K562 (cell line): ENCODE data around the gene ARL8A. TPM values are rescaled to one million over a fixed set of nuclear protein-coding genes. Genes with fewer than 3 reads are reported as not detected.
A peak's percentile ranks its signal among the peaks of the same experiment; 100 is the strongest.

Experiments
- CSDE1 ChIP-seq, 2 experiments: fragments of 450-650 bp; IDR thresholded peaks; 2 replicates each; pipeline ENCODE4 v1.6.1; 2016; ENCODE audit warnings: mild to moderate bottlenecking in 1 of 2
- ELF2 ChIP-seq: fragments of 250-450 bp; sonication (Bioruptor Pico); IDR thresholded peaks from 2 replicates; pipeline ENCODE4 v1.5.0; 2021; ENCODE audit warnings: mild to moderate bottlenecking
- ETV1 ChIP-seq: fragments of 450-650 bp; conservative IDR thresholded peaks from 2 replicates; pipeline ENCODE4 v1.6.1; 2016; ENCODE audit warnings: missing genetic modification characterization, control low read depth, low read depth, missing compliant biosample characterization
- HDAC2 ChIP-seq: fragments of 450-650 bp; IDR thresholded peaks from 2 replicates; pipeline ENCODE4 v1.6.1; 2016; ENCODE audit warnings: mild to moderate bottlenecking
- HNRNPK ChIP-seq: fragments of 200-400 bp; formaldehyde crosslinking; IDR thresholded peaks from one replicate; pipeline ENCODE4 v1.6.1; 2018; ENCODE audit warnings: mild to moderate bottlenecking, low read depth, low read length; ENCODE audit not compliant: poor library complexity, severe bottlenecking
- HOXB6 ChIP-seq: fragments of 250-450 bp; sonication (Bioruptor Pico); IDR thresholded peaks from 2 replicates; pipeline ENCODE4 v1.5.1; 2022; ENCODE audit warnings: mild to moderate bottlenecking, borderline replicate concordance
- JUN ChIP-seq, 2 experiments: sonication (generic) in 1 of 2; formaldehyde crosslinking in 1 of 2; IDR thresholded peaks; 2 replicates each; pipeline versions ENCODE4 v1.6.1 to v1.8.0; 2012 to 2022; ENCODE audit warnings: borderline replicate concordance in 2 of 2, mild to moderate bottlenecking in 2 of 2, improper control_type of control experiment in 1 of 2, low read depth in 1 of 2, low read length in 1 of 2, missing genetic modification reagents in 1 of 2
- KDM4B ChIP-seq, 2 experiments: fragments of 450-650 bp in 1 of 2; sonication (generic) in 1 of 2; IDR thresholded peaks; 2 replicates each; pipeline ENCODE4 v1.6.1; 2016 to 2017; ENCODE audit warnings: borderline replicate concordance in 2 of 2, antibody characterized with exemption in 1 of 2, low read depth in 1 of 2, mild to moderate bottlenecking in 1 of 2
- NFE2 ChIP-seq: IDR thresholded peaks from 2 replicates; pipeline ENCODE4 v1.6.1; 2014; ENCODE audit warnings: antibody characterized with exemption, low read depth
- RHOXF2B ChIP-seq: fragments of 250-450 bp; sonication (Bioruptor Pico); conservative IDR thresholded peaks from 2 replicates; pipeline ENCODE4 v1.5.1; 2021
- SREBF2 ChIP-seq: sonication (generic); formaldehyde crosslinking; IDR thresholded peaks from 2 replicates; pipeline ENCODE4 v1.4.0; 2020; ENCODE audit warnings: mild to moderate bottlenecking, missing genetic modification reagents
- STAT5A ChIP-seq: IDR thresholded peaks from 2 replicates; pipeline ENCODE4 v1.6.1; 2012; ENCODE audit warnings: low read length, inconsistent platforms, borderline replicate concordance
- TAL1 ChIP-seq: fragments of 450-650 bp; IDR thresholded peaks from 2 replicates; pipeline ENCODE4 v1.6.1; 2016; ENCODE audit warnings: mild to moderate bottlenecking
- TBL1XR1 ChIP-seq, 2 experiments: IDR thresholded peaks; 2 replicates each; pipeline ENCODE4 v1.6.1; 2012; ENCODE audit warnings: improper control_type of control experiment in 2 of 2, low read length in 2 of 2, mild to moderate bottlenecking in 1 of 2
- TOE1 ChIP-seq, 2 experiments: fragments of 450-650 bp in 1 of 2; sonication (generic) in 1 of 2; formaldehyde crosslinking in 1 of 2; IDR thresholded peaks; 2 replicates each; pipeline versions ENCODE4 v1.7.1 to v1.8.0; 2016 to 2022; ENCODE audit warnings: borderline replicate concordance in 2 of 2, mild to moderate bottlenecking in 2 of 2, antibody characterized with exemption in 1 of 2, inconsistent platforms in 1 of 2, low read depth in 1 of 2, missing genetic modification reagents in 1 of 2, moderate library complexity in 1 of 2
- ZBED1 ChIP-seq: IDR thresholded peaks from 2 replicates; pipeline ENCODE4 v1.6.1; 2014
- ZNF143 ChIP-seq: sonication (generic); formaldehyde crosslinking; IDR thresholded peaks from 2 replicates; pipeline ENCODE4 v1.9.0; 2022; ENCODE audit warnings: mild to moderate bottlenecking, missing genetic modification reagents
- ZNF146 ChIP-seq: IDR thresholded peaks from one replicate; pipeline ENCODE4 v1.6.1; 2018; ENCODE audit warnings: missing compliant biosample characterization; ENCODE audit not compliant: unreplicated experiment
- ZNF23 ChIP-seq: fragments of 250-450 bp; sonication (Bioruptor Pico); IDR thresholded peaks from 2 replicates; pipeline ENCODE4 v1.4.0; 2020; ENCODE audit warnings: mild to moderate bottlenecking
- ZNF717 ChIP-seq: fragments of 250-450 bp; sonication (Bioruptor Pico); IDR thresholded peaks from 2 replicates; pipeline ENCODE4 v1.5.0; 2021
- ZNF778 ChIP-seq: fragments of 450-650 bp; formaldehyde crosslinking; IDR thresholded peaks from 2 replicates; pipeline ENCODE4 v1.4.0; 2020; ENCODE audit warnings: mild to moderate bottlenecking, moderate library complexity
- ZNF830 ChIP-seq: fragments of 250-450 bp; sonication (Bioruptor Pico); IDR thresholded peaks from 2 replicates; pipeline ENCODE4 v1.5.0; 2021; ENCODE audit warnings: mild to moderate bottlenecking
- polyA plus RNA-seq, 8 experiments: library from polyadenylated mRNA; depleted of rRNA in 4 of 8; stranded (reverse) in 5 of 8; unstranded in 3 of 8; fragments of >200 nt; fragmentation: Nextera tagmentation in 2 of 8; fragmentation: Illumina TruSeq in 1 of 8; extraction: Ambion mirVana in 2 of 8; extraction: Trizol in 1 of 8; gene quantifications; 2 replicates each; pipeline versions ENCODE4 v1.2.1 to v1.2.3, GENCODE V29; 2011 to 2014; ENCODE audit warnings: inconsistent platforms in 1 of 8, missing spikeins in 1 of 8
- total RNA-seq, 7 experiments: library from RNA; depleted of rRNA in 6 of 7; stranded (reverse); fragments of >200 nt in 6 of 7; fragmentation: Illumina TruSeq in 2 of 7; extraction: Trizol in 2 of 7; gene quantifications; 2 replicates each; pipeline versions ENCODE4 v1.2.1 to v1.2.3, GENCODE V29; 2011 to 2021; ENCODE audit warnings: low replicate concordance in 1 of 7
- TF ChIP-seq, protein P1 (sequence below): sonication (generic); formaldehyde crosslinking; IDR thresholded peaks from 2 replicates; pipeline ENCODE4 v1.9.0; 2022; ENCODE audit warnings: mild to moderate bottlenecking, missing genetic modification reagents
- TF ChIP-seq, protein P2 (sequence below): sonication (generic); formaldehyde crosslinking; IDR thresholded peaks from 2 replicates; pipeline ENCODE4 v1.8.0; 2022; ENCODE audit warnings: mild to moderate bottlenecking, missing genetic modification reagents
- TF ChIP-seq, protein P3 (sequence below): fragments of 250-450 bp; sonication (Bioruptor Pico); IDR thresholded peaks from 2 replicates; pipeline ENCODE4 v1.5.0; 2021; ENCODE audit warnings: mild to moderate bottlenecking, moderate library complexity

ARL8A gene
- total and polyA plus RNA-seq, 9 of the 15 experiments (the other 6 are each of a cell fraction or from before 2014, with no cell fraction given) = 0.17 to 27.3 (median 15.6) TPM

DNA sequence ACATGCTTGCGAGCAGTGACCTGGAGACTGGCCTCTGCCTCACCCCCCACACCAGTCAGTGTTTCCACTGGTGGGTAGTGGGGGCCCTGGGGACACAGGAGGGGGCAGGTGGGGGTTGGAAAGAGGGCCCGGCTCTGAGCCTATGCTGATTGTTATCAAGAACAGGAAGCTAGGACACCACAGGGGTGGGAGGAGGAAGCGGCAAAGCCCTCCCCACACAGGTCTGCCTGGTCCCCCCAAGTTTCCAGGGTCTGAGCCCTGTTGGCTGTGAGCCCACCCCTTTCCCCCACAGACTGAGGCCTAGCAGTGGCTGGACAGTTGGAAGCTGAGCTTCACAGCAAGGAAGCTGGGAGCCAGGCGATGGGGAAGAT lies 17.5 kb upstream of the ARL8A start (continued):
- TF ChIP-seq TBL1XR1 (IDR thresholded peaks at IDR 0.05; ENCODE audit: low read length in 2 of 2) (no peak), CSDE1 (IDR thresholded peaks at IDR 0.05) (no peak), ZBED1 (no peak; the same call in 1 of the 2 replicates), NFE2 (0 out of 2 replicates have a peak, but pooled peaks have one; percentile 19), SREBF2 (CRISPR knock-in tag) (no peak), HOXB6 (no peak), ELF2 (CRISPR knock-in tag) (no peak), STAT5A (no peak), ZNF830 (CRISPR knock-in tag) (no peak), HNRNPK (no peak), RHOXF2B (CRISPR knock-in tag) (no peak), JUN (IDR thresholded peaks at IDR 0.05; ENCODE audit: borderline replicate concordance, low read depth, low read length) (peak; percentile 32; the same call in 1 of the 2 replicates), JUN (CRISPR knock-in tag; IDR thresholded peaks at IDR 0.05; ENCODE audit: borderline replicate concordance) (no peak), ZNF143 (CRISPR knock-in tag) (0 out of 2 replicates have a peak, but pooled peaks have one; percentile 25), KDM4B (IDR thresholded peaks at IDR 0.05; ENCODE audit: borderline replicate concordance in 2 of 2, low read depth in 1 of 2) (peak in 1 of 2 experiments; percentile 32; a peak in 1 of 4 replicates), ZNF778 (CRISPR knock-in tag) (no peak), HDAC2 (no peak), ZNF717 (no peak), TOE1 (IDR thresholded peaks at IDR 0.05; ENCODE audit: borderline replicate concordance) (no peak), TOE1 (CRISPR knock-in tag; IDR thresholded peaks at IDR 0.05; ENCODE audit: borderline replicate concordance, low read depth) (no peak), ETV1 (tag) (peak; percentile 84), TAL1 (no peak), ZNF146 (CRISPR knock-in tag) (no peak), ZNF23 (CRISPR knock-in tag) (no peak)
- TF ChIP-seq, protein P1, sequence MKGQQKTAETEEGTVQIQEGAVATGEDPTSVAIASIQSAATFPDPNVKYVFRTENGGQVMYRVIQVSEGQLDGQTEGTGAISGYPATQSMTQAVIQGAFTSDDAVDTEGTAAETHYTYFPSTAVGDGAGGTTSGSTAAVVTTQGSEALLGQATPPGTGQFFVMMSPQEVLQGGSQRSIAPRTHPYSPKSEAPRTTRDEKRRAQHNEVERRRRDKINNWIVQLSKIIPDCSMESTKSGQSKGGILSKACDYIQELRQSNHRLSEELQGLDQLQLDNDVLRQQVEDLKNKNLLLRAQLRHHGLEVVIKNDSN (CRISPR knock-in tag) = no peak
- TF ChIP-seq, protein P2, sequence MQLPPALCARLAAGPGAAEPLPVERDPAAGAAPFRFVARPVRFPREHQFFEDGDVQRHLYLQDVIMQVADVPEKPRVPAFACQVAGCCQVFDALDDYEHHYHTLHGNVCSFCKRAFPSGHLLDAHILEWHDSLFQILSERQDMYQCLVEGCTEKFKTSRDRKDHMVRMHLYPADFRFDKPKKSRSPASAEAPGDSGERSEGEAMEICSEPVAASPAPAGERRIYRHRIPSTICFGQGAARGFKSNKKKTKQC (CRISPR knock-in tag) = no peak
- TF ChIP-seq, protein P3, sequence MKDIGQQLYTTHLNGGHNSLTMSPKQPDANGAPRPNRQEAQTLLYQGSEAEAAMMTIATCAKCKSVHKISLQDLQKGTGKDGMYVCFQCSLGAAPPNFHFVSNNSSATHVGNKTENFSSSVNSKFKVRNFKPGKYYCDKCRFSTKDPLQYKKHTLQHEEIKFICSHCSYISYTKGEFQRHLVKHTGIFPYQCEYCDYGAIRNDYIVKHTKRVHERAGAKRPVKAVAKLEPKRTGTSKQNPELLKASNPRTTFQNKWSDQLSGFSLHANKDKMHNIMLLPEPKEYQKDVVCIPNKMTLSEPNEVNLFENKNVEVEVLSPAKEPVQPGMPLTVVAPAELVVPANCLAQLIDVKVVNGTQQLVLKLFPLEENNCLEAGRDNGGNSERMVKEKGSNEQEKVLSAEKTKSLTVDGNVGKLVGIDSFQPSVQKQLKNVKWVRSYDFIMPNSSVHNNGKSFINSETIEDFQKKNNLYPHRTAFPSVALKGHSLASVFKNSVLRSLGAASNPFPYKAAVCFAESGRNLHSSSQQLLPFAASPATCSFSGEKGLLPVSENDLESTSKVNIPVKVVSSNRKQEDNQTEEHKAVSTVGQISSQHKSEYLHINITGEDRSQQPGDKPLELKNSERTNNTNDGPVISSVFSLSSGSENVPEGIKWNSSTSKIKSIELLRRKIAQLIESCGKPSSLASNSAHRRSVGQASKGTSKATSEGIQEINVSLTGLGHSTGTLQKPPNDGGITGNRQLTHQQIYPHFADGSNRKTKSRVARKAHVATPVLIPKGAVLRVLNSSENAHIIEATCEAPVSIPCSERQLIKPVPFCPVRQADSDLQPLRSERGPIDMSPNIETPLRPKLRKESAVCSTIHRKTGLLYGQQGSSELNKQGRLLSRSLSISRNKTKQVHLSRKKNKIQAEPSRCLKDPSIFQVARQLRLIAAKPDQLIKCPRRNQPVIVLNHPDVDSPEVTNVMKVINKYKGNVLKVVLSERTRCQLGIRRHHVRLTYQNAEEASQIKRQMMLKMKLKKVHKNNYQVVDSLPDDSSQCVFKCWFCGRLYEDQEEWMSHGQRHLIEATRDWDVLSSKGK = no peak
